ENCODE measurements around the gene ATAD3A.
"Not testable (repeated sequence)": the region's sequence is repeated elsewhere in the genome, so short reads cannot be mapped to it uniquely, and the experiment has no call there.

The ATAD3A gene

GRCh38 chr1:1511533-1512285, at the start of gene ATAD3A:
Gene ATAD3A, plus strand, starts transcription at chr1:1512162. Its CDS starts 107 bp downstream, at chr1:1512269.
- DNase-seq (ENCODE audit: low read depth, low spot score) = peak; percentile 90

- no peak for DNase-seq (ENCODE audit: low read depth, low spot score)
These were observed 49.5 kb upstream of the ATAD3A start for GRCh38 chr1:1462318-1462966.

GRCh38 chr1:1463312-1463711, 48.6 kb upstream of the ATAD3A start:
- DNase-seq (ENCODE audit: low read depth, low spot score) = no peak

- not testable (repeated sequence) for DNase-seq (ENCODE audit: low read depth, low spot score)
These were observed 43.6 kb upstream of the ATAD3A start for GRCh38 chr1:1468196-1468985.

GRCh38 chr1:1470626-1471388, 41.2 kb upstream of the ATAD3A start:
- no peak for DNase-seq (ENCODE audit: low read depth, low spot score)

- DNase-seq (ENCODE audit: low read depth, low spot score) = peak; percentile 86
These were observed 40.4 kb upstream of the ATAD3A start, which contains the start of gene ATAD3B for GRCh38 chr1:1471389-1472052. Gene ATAD3B, plus strand, starts transcription at chr1:1471765. Its CDS starts 120 bp downstream, at chr1:1471885.

- not testable (repeated sequence) for DNase-seq (ENCODE audit: low read depth, low spot score)
These were observed 39.7 kb upstream of the ATAD3A start for GRCh38 chr1:1472053-1472876.

GRCh38 chr1:1476011-1476410, 36.0 kb upstream of the ATAD3A start:
- not testable (repeated sequence) for DNase-seq (ENCODE audit: low read depth, low spot score)

GRCh38 chr1:1477206-1477605, 34.8 kb upstream of the ATAD3A start:
- no peak for DNase-seq (ENCODE audit: low read depth, low spot score)

GRCh38 chr1:1479547-1480487, 32.1 kb upstream of the ATAD3A start:
- DNase-seq (ENCODE audit: low read depth, low spot score) = no peak

GRCh38 chr1:1480488-1480867, 31.5 kb upstream of the ATAD3A start:
- not testable (repeated sequence) for DNase-seq (ENCODE audit: low read depth, low spot score)

GRCh38 chr1:1481811-1482210, 30.2 kb upstream of the ATAD3A start:
- DNase-seq (ENCODE audit: low read depth, low spot score) = not testable (repeated sequence)

GRCh38 chr1:1482856-1483255, 29.1 kb upstream of the ATAD3A start:
- no peak for DNase-seq (ENCODE audit: low read depth, low spot score)

- no peak for DNase-seq (ENCODE audit: low read depth, low spot score)
These were observed 28.2 kb upstream of the ATAD3A start for GRCh38 chr1:1483714-1484113.

- not testable (repeated sequence) for DNase-seq (ENCODE audit: low read depth, low spot score)
These were observed 26.8 kb upstream of the ATAD3A start for GRCh38 chr1:1484976-1485750.

- DNase-seq (ENCODE audit: low read depth, low spot score) = not testable (repeated sequence)
These were observed 26.1 kb upstream of the ATAD3A start for GRCh38 chr1:1485755-1486317.

GRCh38 chr1:1487701-1488100, 24.3 kb upstream of the ATAD3A start:
- DNase-seq (ENCODE audit: low read depth, low spot score) = no peak

- no peak for DNase-seq (ENCODE audit: low read depth, low spot score)
These were observed 22.7 kb upstream of the ATAD3A start for GRCh38 chr1:1489231-1489630.

Measured in activated naive CD8-positive, alpha-beta T cell treated with anti-CD3 and anti-CD28 coated beads, Interleukin-2, amount 50 U/mL, for 16 hours (primary cell).